Brain microvascular endothelial cell (primary cell): Measurements from ENCODE around the gene PTPN22.

Experiments used
- DNase-seq: peaks from one replicate; pipeline ENCODE4 v3.0.0-alpha.2; 2020
- H3K27ac ChIP-seq: fragments of 250-450 bp; sonication (Bioruptor Pico); 2 replicates; pipeline ENCODE4 v1.5.1; 2020; ENCODE audit warnings: mild to moderate bottlenecking, moderate library complexity
- H3K27me3 ChIP-seq: fragments of 250-450 bp; sonication (Bioruptor Pico); replicated peaks from 2 replicates; pipeline ENCODE4 v1.5.1; 2020; ENCODE audit warnings: mild to moderate bottlenecking
- H3K36me3 ChIP-seq: fragments of 250-450 bp; sonication (Bioruptor Pico); replicated peaks from 2 replicates; pipeline ENCODE4 v1.5.1; 2020; ENCODE audit warnings: mild to moderate bottlenecking
- H3K4me3 ChIP-seq: 2 replicates; pipeline ENCODE4 v1.5.1; 2011; ENCODE audit warnings: low read depth, mild to moderate bottlenecking, control low read depth, low read length, moderate library complexity
- in situ Hi-C: cut with HindIII; loops from 2 replicates; pipeline ENCODE4 v1.10.0; 2017; ENCODE audit warnings: low sequenced_read_pairs, low pct_ligation_motif_present
- TF ChIP-seq, protein P1 (sequence below): IDR thresholded peaks from 2 replicates; pipeline ENCODE4 v1.5.1; 2011; ENCODE audit warnings: low read depth, mild to moderate bottlenecking, moderate library complexity, low read length, control low read depth, inconsistent platforms; ENCODE audit errors: missing control alignments

The PTPN22 gene

DNA sequence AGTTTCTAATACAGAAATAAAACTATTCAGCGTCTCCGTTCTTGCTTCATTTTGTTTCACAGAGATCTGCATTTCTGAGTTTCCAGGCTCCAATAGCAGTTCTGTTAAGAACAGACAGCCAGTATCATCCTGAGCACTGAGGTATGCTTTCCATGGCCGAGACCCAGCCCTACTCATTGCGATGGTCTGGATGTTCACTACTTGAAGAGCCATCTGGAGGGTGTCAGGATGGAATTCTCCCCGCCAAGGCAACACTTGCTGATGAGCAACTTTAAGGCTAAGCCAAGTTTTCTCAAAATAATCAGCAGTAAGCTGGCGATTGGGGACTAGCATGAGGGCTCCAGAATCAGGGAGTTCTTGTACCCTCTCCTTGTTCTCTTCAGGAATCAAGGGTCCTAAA lies 23.6 kb upstream of the PTPN22 start:
- peaks cover 34% of the 10 kb centered on the region for H3K36me3 ChIP-seq

DNA sequence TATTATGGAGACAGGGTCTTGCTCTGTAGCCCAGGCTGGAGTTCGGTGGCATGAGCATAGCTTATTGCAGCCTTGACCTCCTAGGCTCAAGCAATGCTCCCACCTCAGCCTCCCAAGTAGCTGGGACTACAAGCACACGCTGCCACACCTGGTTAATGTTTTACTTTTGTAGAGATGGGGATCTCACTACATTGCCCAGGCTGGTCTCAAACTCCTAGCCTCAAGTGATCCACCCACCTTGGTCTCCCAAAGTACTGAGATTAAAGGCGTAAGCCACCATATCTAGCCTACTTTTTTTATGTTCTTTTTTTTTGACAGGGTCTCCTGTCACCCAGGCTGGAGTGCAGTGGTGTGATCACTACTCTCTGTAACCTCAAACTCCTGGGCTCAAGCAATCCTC lies 21.8 kb upstream of the PTPN22 start:
- Histone ChIP-seq H3K4me3 (no peak overlapping the region), H3K27me3 (no peaks in the 10 kb centered on the region), H3K27ac (no peak overlapping the region), H3K36me3 (peaks cover 26% of the 10 kb centered on the region)
- TF ChIP-seq, protein P1, sequence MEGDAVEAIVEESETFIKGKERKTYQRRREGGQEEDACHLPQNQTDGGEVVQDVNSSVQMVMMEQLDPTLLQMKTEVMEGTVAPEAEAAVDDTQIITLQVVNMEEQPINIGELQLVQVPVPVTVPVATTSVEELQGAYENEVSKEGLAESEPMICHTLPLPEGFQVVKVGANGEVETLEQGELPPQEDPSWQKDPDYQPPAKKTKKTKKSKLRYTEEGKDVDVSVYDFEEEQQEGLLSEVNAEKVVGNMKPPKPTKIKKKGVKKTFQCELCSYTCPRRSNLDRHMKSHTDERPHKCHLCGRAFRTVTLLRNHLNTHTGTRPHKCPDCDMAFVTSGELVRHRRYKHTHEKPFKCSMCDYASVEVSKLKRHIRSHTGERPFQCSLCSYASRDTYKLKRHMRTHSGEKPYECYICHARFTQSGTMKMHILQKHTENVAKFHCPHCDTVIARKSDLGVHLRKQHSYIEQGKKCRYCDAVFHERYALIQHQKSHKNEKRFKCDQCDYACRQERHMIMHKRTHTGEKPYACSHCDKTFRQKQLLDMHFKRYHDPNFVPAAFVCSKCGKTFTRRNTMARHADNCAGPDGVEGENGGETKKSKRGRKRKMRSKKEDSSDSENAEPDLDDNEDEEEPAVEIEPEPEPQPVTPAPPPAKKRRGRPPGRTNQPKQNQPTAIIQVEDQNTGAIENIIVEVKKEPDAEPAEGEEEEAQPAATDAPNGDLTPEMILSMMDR: no peak
- in situ Hi-C loops: no loop called here
- DNase-seq: no peak

More for the DNA sequence above, 23.6 kb upstream of the PTPN22 start:
- Histone ChIP-seq H3K27ac (no peak overlapping the region), H3K4me3 (no peak overlapping the region), H3K27me3 (no peaks in the 10 kb centered on the region)
- in situ Hi-C loops: no loop called here
- DNase-seq: no peak
- TF ChIP-seq, protein P1: no peak

DNA sequence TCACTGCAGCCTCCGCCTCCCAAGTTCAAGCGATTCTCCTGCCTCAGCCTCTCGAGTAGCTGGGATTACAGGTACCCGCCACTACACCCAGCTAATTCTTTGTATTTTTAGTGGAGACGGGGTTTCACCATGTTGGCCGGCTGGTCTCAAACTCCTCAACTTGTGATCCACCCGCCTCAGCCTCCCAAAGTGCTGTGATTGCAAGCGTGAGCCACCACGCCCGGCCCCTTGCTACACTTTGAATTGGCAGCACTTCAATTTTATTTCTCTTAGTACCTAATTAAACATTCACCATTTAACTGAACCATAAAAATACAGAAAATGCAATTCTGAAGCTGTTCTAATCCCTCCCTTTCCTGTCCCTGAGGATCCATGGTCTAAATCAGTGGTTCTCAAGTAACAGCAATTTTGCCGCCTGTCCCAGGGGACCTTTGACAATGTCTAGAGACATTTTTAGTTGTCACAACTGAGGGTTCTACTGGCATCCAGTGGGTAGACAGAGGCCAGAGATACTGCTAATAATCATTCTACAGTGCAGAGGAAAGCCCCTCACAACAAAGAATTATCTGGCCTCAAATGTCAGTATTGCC lies 20.2 kb upstream of the PTPN22 start:
- no peak for DNase-seq
- H3K27me3 ChIP-seq: no peaks in the 10 kb centered on the region
- H3K4me3 ChIP-seq: no peak overlapping the region
- H3K36me3 ChIP-seq: peaks cover 19% of the 10 kb centered on the region
- TF ChIP-seq, protein P1: no peak
- no peak overlapping the region for H3K27ac ChIP-seq
- in situ Hi-C loops: no loop called here

DNA sequence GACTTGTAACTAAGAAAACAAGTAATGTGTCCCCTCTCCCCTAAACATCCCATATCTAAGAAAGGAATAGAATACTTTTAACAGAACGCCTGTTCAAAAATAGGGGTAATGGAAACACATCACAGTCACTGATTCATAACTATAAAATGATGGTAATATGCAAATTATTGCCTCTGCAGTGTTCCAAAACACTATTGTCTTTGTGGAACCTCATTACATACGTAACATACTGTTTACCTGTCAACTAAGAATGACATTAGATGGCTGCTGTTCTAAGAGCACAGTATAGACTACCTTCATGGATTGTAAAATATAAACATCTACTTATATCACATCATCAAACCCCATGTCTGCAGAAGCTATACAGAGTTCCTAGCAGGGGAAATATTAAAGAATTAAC lies 19.3 kb upstream of the PTPN22 start:
- DNase-seq: no peak
- H3K27ac ChIP-seq: no peak overlapping the region
- in situ Hi-C loops: no loop called here
- TF ChIP-seq, protein P1: no peak
- H3K27me3 ChIP-seq: no peaks in the 10 kb centered on the region
- H3K36me3 ChIP-seq: peaks cover 14% of the 10 kb centered on the region
- H3K4me3 ChIP-seq: no peak overlapping the region

DNA sequence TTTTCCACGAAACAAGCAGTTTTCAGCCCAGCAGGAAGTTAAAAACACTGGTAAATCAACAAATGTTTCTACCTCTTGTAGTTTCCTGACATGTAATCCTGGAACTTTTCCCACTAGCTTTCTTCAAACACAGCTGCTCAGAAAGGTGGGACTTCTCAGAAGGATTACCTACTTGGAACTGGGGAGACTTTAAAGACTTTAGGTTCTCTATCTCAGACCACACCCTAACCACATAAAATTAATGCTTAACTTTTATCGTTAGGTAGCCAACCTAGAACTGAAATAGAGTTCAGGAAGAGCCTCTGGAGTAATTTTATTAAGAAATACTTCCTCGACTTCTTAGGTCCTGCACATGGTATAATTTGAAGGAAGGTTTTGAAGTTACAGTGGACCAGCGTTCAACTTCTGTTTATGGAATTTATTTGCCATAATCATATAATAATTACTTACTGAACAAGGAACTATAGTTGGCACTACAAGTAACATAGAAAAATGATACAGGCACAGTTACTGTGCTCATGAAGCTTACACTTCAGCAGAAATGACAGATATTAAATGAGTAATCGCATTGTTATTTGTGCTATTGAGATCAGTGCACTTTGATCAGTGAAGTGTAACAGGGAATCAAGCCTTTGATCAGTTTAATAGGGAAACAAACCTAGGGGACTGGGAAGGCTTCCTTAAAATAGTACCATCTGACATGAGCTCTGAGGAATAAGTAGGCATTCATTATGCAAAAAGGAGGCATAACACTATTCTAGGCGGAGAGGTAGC lies 16.1 kb upstream of the PTPN22 start, which contains the start of gene BCL2L15:
BCL2L15 (minus strand) TSS at position 180 of the 774 bp plus-strand sequence. CDS start 206 bp downstream, outside the sequence.
- Histone ChIP-seq H3K36me3 (no peaks in the 10 kb centered on the region), H3K27me3 (no peaks in the 10 kb centered on the region), H3K4me3 (no peak within 1 kb of the TSS), H3K27ac (peak within 1 kb of the TSS; percentile 61)
- TF ChIP-seq, protein P1: no peak
- in situ Hi-C loops: no loop called here
- DNase-seq: no peak
